ENCODE measurements around the gene RPL26. TPM values are rescaled to one million over a fixed set of nuclear protein-coding genes. Genes with fewer than 3 reads are reported as not detected.

The RPL26 gene
- total RNA-seq, 2 donors from 2014 or later: 1,496 to 1,646 TPM

GRCh38 chr17:8421571-8421970 is 38.6 kb upstream of the RPL26 start:
- Histone ChIP-seq H3K9me3 (no peaks in the 10 kb centered on the region), H3K27me3 (no peaks in the 10 kb centered on the region), H3K27ac (no peak overlapping the region), H3K4me1 (peaks cover 17% of the 10 kb centered on the region), H3K4me3 (no peak overlapping the region), H3K36me3 (replicated peaks in 1 of 2; ENCODE audit: insufficient read depth in 1 of 2, low read depth in 2 of 2) (no peaks in the 10 kb centered on the region)
- TF ChIP-seq POLR2A (IDR thresholded peaks at IDR 0.05): no peak
- TF ChIP-seq, protein P1, sequence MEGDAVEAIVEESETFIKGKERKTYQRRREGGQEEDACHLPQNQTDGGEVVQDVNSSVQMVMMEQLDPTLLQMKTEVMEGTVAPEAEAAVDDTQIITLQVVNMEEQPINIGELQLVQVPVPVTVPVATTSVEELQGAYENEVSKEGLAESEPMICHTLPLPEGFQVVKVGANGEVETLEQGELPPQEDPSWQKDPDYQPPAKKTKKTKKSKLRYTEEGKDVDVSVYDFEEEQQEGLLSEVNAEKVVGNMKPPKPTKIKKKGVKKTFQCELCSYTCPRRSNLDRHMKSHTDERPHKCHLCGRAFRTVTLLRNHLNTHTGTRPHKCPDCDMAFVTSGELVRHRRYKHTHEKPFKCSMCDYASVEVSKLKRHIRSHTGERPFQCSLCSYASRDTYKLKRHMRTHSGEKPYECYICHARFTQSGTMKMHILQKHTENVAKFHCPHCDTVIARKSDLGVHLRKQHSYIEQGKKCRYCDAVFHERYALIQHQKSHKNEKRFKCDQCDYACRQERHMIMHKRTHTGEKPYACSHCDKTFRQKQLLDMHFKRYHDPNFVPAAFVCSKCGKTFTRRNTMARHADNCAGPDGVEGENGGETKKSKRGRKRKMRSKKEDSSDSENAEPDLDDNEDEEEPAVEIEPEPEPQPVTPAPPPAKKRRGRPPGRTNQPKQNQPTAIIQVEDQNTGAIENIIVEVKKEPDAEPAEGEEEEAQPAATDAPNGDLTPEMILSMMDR (IDR thresholded peaks at IDR 0.05): no peak
- 37 to 67% methylated on average over 3 of the region's 3 CpGs for WGBS, 2 donors
- DNase-seq (no peak), ATAC-seq (no peak)
- intact Hi-C loops (cut with DNase I): no loop called here

DNA sequence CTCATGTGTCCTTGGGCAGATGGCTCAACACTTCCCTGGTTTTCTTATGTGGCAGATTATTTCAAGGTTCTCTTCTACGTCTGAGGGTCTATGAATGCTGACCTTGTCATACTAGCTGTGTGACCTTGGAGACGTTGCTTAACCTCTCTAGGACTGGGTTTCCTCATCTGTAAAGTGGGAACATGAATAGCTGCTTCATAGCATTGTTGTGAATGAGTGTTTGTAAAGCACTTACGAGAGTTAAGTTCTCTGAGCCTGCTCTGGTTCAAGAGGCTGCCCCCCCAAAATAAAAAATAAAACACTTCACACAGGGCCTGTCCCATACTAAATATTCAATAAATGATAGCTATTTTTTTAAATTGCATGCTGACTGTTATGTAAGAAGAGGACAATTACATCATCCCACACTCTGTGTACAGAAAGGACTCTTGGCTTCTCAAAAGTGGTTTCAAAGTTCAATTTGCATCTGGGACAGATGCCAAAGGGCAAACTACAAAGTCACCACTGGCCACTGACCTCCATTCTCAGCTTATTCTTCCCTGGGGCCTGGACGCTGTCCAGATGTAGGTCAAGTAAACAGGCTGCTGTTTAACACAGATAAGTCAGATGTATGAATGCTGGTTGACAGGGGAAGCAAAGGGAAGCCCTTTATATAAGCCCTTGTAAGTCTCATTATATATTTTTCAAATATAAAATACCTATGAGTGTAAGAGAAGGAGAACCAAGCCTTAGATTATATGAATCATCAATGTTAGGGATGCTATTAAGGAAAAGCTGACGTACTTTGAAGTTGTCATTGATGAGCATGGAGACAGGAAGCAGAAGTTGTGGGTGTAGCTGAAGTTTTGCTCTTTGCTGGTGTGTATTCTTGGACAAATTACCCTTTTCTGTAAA is 37.3 kb upstream of the RPL26 start:
- peaks cover 17% of the 10 kb centered on the region for H3K4me1 ChIP-seq
- peak; percentile 89 to 96 (median 95) for DNase-seq
- ATAC-seq: peak; percentile 100
- H3K36me3 ChIP-seq (replicated peaks in 1 of 2; ENCODE audit: insufficient read depth in 1 of 2, low read depth in 2 of 2): no peaks in the 10 kb centered on the region
- WGBS, 2 donors: 4 to 5% methylated on average over 5 of the region's 5 CpGs
- H3K27me3 ChIP-seq: no peaks in the 10 kb centered on the region
- H3K9me3 ChIP-seq: no peaks in the 10 kb centered on the region
- H3K4me3 ChIP-seq: no peak overlapping the region
- peak overlapping the region; percentile 60 to 77 (median 68) for H3K27ac ChIP-seq
- intact Hi-C loops (cut with DNase I): no loop called here
- TF ChIP-seq POLR2A (IDR thresholded peaks at IDR 0.05): no peak
- TF ChIP-seq, protein P1 (IDR thresholded peaks at IDR 0.05): no peak

GRCh38 chr17:8419305-8419704 is 36.3 kb upstream of the RPL26 start:
- ATAC-seq (no peak), DNase-seq (no peak)
- H3K4me3 ChIP-seq: no peak overlapping the region
- 23 to 33% methylated on average over 1 of the region's 1 CpG for WGBS, 2 donors
- H3K9me3 ChIP-seq: no peaks in the 10 kb centered on the region
- intact Hi-C loops (cut with DNase I): no loop called here
- no peak for TF ChIP-seq POLR2A (IDR thresholded peaks at IDR 0.05)
- TF ChIP-seq, protein P1 (IDR thresholded peaks at IDR 0.05): no peak
- H3K4me1 ChIP-seq: peaks cover 17% of the 10 kb centered on the region
- H3K27me3 ChIP-seq: no peaks in the 10 kb centered on the region
- no peaks in the 10 kb centered on the region for H3K36me3 ChIP-seq (replicated peaks in 1 of 2; ENCODE audit: insufficient read depth in 1 of 2, low read depth in 2 of 2)
- H3K27ac ChIP-seq: peak overlapping the region in 1 of 4 donors; percentile 60

- DNase-seq: no peak
- Histone ChIP-seq H3K4me1 (peaks cover 17% of the 10 kb centered on the region), H3K4me3 (no peak overlapping the region), H3K9me3 (no peaks in the 10 kb centered on the region), H3K36me3 (replicated peaks in 1 of 2; ENCODE audit: insufficient read depth in 1 of 2, low read depth in 2 of 2) (no peaks in the 10 kb centered on the region), H3K27me3 (no peaks in the 10 kb centered on the region), H3K27ac (no peak overlapping the region)
- ATAC-seq: no peak
- no peak for TF ChIP-seq POLR2A (IDR thresholded peaks at IDR 0.05)
- TF ChIP-seq, protein P1 (IDR thresholded peaks at IDR 0.05): no peak
- intact Hi-C loops (cut with DNase I): no loop called here
- 50 to 78% methylated on average over 1 of the region's 1 CpG for WGBS, 2 donors
Measured at GRCh38 chr17:8418471-8418870, 35.5 kb upstream of the RPL26 start.

All from body of pancreas (tissue), 4 donors.